ENCODE measurements around the gene MAT1A. TPM values are rescaled to one million over a fixed set of nuclear protein-coding genes. Genes with fewer than 3 reads are reported as not detected.

MAT1A gene
- total RNA-seq, 1 donor from 2014 or later = not detected

DNA sequence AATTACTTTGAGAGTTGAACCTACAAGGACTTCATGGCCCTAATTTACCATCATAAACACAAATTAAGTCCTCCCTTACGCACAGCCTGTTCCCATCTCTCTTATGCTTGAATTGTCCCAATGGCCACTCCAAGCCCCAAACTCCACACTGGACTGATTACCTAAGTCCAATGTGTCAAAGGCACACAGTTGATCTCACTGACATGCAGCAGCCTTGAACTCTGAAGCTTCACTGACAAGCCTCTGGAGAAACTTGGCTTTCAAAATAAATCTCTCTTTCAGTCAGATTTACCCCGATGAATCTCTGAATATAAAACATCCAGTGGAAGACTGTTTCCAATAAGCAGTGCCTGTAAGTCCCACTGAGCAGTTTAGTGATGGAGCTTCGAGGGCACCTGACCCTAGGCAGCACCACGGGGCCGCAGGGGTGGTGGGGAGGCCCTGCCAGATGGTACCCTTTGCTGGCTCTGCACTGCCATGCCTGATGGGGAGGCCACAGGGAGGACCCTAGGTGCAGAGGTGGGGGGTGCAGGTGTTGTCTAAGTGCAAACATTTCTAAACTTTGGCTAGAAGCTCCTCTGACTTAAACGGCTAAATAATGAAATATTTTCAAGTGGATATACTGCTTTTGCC, 3.3 kb upstream of the MAT1A start:
- DNase-seq = no peak
- H3K4me1 Mint-ChIP-seq (ENCODE audit: low read depth, unreplicated experiment) = no peaks in the 10 kb centered on the region
- TF ChIP-seq, protein P1, sequence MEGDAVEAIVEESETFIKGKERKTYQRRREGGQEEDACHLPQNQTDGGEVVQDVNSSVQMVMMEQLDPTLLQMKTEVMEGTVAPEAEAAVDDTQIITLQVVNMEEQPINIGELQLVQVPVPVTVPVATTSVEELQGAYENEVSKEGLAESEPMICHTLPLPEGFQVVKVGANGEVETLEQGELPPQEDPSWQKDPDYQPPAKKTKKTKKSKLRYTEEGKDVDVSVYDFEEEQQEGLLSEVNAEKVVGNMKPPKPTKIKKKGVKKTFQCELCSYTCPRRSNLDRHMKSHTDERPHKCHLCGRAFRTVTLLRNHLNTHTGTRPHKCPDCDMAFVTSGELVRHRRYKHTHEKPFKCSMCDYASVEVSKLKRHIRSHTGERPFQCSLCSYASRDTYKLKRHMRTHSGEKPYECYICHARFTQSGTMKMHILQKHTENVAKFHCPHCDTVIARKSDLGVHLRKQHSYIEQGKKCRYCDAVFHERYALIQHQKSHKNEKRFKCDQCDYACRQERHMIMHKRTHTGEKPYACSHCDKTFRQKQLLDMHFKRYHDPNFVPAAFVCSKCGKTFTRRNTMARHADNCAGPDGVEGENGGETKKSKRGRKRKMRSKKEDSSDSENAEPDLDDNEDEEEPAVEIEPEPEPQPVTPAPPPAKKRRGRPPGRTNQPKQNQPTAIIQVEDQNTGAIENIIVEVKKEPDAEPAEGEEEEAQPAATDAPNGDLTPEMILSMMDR (IDR thresholded peaks at IDR 0.05; ENCODE audit: partially characterized antibody, unreplicated experiment) = no peak
- H3K4me3 Mint-ChIP-seq (ENCODE audit: unreplicated experiment) = no peak overlapping the region
- H3K27ac Mint-ChIP-seq (ENCODE audit: unreplicated experiment) = no peak overlapping the region
- H3K27me3 Mint-ChIP-seq (ENCODE audit: unreplicated experiment) = peaks cover 3% of the 10 kb centered on the region
- H3K36me3 Mint-ChIP-seq (ENCODE audit: unreplicated experiment) = no peaks in the 10 kb centered on the region
- no peaks in the 10 kb centered on the region for H3K9me3 Mint-ChIP-seq (ENCODE audit: unreplicated experiment)

DNA sequence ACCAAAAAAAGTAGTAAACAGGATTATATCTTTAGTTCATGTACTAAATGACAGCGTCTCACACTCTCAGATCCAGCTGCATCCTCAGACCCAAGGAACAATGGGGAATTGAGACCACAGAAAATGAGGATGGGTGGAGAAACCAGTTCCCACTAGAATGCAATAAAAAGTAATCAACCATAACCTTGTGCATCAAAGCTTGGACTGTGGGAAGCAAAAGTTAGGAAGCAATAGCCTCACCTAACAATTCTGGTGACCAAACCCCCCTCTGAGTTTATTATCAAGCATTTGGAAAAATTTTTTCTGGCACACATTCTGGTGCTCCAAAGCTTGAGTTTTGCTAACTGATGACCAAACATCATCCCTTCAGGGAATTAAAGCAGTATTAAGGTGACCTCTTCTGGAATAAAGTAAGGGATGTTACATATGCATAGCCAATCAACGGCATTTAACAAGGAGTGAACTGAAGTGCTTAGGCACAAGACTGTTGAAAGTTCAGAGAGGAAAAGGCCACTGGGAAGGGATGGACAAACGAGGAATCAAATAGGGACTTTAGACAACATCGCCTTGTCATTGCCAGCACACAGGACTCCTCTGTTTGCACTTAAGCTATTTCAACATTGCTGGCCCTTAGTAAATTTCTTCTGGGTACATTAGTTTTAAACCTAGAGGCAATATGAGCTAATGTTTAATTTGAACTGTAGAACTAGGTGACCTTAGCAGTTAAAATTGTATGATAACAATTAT, 1.2 kb upstream of the MAT1A start:
- Mint-ChIP-seq H3K4me1 (ENCODE audit: low read depth, unreplicated experiment) (no peaks in the 10 kb centered on the region), H3K9me3 (ENCODE audit: unreplicated experiment) (peaks cover 1% of the 10 kb centered on the region), H3K36me3 (ENCODE audit: unreplicated experiment) (no peaks in the 10 kb centered on the region), H3K27ac (ENCODE audit: unreplicated experiment) (no peak overlapping the region), H3K27me3 (ENCODE audit: unreplicated experiment) (peaks cover 3% of the 10 kb centered on the region), H3K4me3 (ENCODE audit: unreplicated experiment) (no peak overlapping the region)
- no peak for DNase-seq
- TF ChIP-seq, protein P1 (IDR thresholded peaks at IDR 0.05; ENCODE audit: partially characterized antibody, unreplicated experiment) = no peak

DNA sequence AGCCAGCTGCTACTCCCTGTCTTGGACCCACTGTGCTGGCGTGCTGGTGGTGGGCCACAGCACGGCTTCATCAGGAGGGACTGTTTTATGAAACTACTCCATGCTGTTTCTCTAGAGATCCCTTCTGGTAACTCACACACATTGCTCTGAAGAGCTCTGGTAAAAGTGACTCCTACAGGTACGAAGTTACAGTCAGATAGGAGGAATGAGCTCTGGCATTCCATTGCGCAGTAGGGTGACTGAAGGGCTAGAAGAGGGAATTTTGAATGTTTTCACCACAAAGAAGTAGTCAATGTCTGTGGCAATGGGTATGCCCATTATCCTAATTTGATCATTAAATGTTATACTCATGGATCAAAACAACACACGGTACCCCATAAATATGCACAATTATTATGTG, 609 bp downstream of the MAT1A start:
- H3K9me3 Mint-ChIP-seq (ENCODE audit: unreplicated experiment) = peaks cover 1% of the 10 kb centered on the region
- no peaks in the 10 kb centered on the region for H3K36me3 Mint-ChIP-seq (ENCODE audit: unreplicated experiment)
- no peaks in the 10 kb centered on the region for H3K4me1 Mint-ChIP-seq (ENCODE audit: low read depth, unreplicated experiment)
- TF ChIP-seq, protein P1 (IDR thresholded peaks at IDR 0.05; ENCODE audit: partially characterized antibody, unreplicated experiment) = no peak
- no peak overlapping the region for H3K4me3 Mint-ChIP-seq (ENCODE audit: unreplicated experiment)
- H3K27me3 Mint-ChIP-seq (ENCODE audit: unreplicated experiment) = peaks cover 3% of the 10 kb centered on the region
- DNase-seq = no peak
- H3K27ac Mint-ChIP-seq (ENCODE audit: unreplicated experiment) = no peak overlapping the region

DNA sequence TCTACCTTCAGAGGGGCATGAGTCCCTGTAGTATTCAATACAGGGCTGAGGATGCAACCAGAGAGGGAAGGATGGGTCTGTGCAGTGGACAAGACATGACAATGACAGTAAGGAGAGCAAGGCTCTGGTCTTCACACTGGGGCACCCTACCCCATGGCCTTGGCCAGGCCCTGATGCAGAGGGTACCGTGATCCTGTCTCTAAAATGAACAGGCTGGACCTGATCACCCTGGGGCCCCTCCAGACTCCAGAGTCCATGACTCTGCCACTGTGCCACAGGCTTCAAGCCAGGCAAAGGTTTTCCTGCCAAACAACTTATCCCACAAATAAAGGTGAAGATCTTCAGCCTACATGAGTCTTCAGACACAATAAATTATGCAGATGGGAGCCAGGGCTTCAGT, 4.9 kb downstream of the MAT1A start:
- H3K9me3 Mint-ChIP-seq (ENCODE audit: unreplicated experiment) = peaks cover 3% of the 10 kb centered on the region
- peaks cover 10% of the 10 kb centered on the region for H3K27me3 Mint-ChIP-seq (ENCODE audit: unreplicated experiment)
- TF ChIP-seq, protein P1 (IDR thresholded peaks at IDR 0.05; ENCODE audit: partially characterized antibody, unreplicated experiment) = no peak
- no peaks in the 10 kb centered on the region for H3K4me1 Mint-ChIP-seq (ENCODE audit: low read depth, unreplicated experiment)
- DNase-seq = no peak
- H3K4me3 Mint-ChIP-seq (ENCODE audit: unreplicated experiment) = no peak overlapping the region
- H3K36me3 Mint-ChIP-seq (ENCODE audit: unreplicated experiment) = no peaks in the 10 kb centered on the region
- H3K27ac Mint-ChIP-seq (ENCODE audit: unreplicated experiment) = no peak overlapping the region

All from glutamatergic neuron (in vitro differentiated cells).